Uterus (tissue), 2 donors: ENCODE measurements around the gene GRIK5.

Source experiments
- CTCF ChIP-seq, 4 experiments: fragments of 200-600 bp in 2 of 4; fragments of 450-650 bp in 2 of 4; sonication (generic) in 2 of 4; IDR thresholded peaks; one replicate each; pipeline ENCODE4 v1.5.1; 2016 to 2019; ENCODE audit warnings: antibody characterized with exemption in 4 of 4, mild to moderate bottlenecking in 2 of 4, moderate library complexity in 1 of 4
- POLR2A ChIP-seq, 2 donors: fragments of 450-650 bp; IDR thresholded peaks; one replicate each; pipeline ENCODE4 v1.6.1; 2016; ENCODE audit warnings: antibody characterized with exemption in 2 of 2, mild to moderate bottlenecking in 1 of 2, moderate library complexity in 1 of 2

GRCh38 chr19:42017040-42017439 is 53.0 kb downstream of the GRIK5 start:
- TF ChIP-seq POLR2A (IDR thresholded peaks at IDR 0.05) (no peak), CTCF (IDR thresholded peaks at IDR 0.05) (no peak)
